K562 (cell line): ENCODE data around the gene TLDC2.

Source experiments
- RAD21 ChIP-seq, 2 experiments: fragments of 250-450 bp in 1 of 2; fragments of 450-650 bp in 1 of 2; sonication (Bioruptor Pico) in 1 of 2; formaldehyde crosslinking in 1 of 2; IDR thresholded peaks in 1 of 2; conservative IDR thresholded peaks in 1 of 2; 2 replicates each; pipeline versions ENCODE4 v1.4.0 to v1.8.0; 2020 to 2022; ENCODE audit warnings: mild to moderate bottlenecking in 2 of 2, moderate library complexity in 1 of 2
- SNAPC5 ChIP-seq: fragments of 250-450 bp; sonication (Bioruptor Pico); IDR thresholded peaks from 2 replicates; pipeline ENCODE4 v1.8.0; 2021; ENCODE audit warnings: moderate library complexity, mild to moderate bottlenecking, inconsistent platforms

DNA sequence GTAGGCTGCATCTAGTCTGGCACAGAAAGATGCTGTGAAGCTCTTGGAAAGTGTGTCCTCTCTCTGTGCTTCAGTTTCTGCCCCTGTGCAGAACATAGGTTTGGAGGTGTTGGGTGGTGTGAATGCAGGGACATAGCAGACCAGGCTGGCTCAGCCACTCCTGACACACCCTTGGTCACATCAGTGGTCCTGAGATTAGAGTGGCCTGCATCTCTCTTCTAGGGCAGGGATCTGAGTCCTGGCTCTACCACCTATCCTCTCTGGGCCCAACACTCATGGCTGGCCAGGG lies 10.1 kb upstream of the TLDC2 start:
- TF ChIP-seq RAD21 (CRISPR knock-in tag; conservative IDR thresholded peaks at IDR 0.05 in 1 of 2, IDR thresholded peaks at IDR 0.05 in 1 of 2) (no peak), SNAPC5 (CRISPR knock-in tag) (no peak)
